Activated gamma-delta T cell treated with Interleukin-2 at 50 U/mL for 16 hours (primary cell): ENCODE measurements around the gene RNF138.
"Not testable (repeated sequence)": the region's sequence is repeated elsewhere in the genome, so short reads cannot be mapped to it uniquely, and the experiment has no call there.

Experiments
- DNase-seq: peaks from one replicate; pipeline ENCODE4 v3.0.0-alpha.2; 2020

Gene RNF138

DNA sequence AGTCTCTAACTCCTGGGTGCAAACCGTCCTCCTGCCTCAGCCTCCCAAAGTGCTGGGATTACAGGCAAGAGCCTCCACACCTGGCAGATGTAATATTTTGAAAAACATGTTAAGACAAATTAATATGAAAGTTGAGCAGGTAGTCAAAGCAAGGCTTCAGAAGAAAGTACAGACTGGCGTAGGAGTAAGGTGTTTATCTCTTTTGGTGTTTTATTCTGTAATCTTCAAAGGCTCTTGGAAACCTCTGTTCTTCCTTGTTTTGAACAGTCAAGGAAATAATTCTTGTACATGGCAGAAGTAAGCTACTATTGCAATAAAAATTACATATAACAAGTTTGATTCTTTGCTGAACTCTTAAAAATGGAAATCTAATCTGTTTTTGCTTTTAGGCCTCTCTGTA is 5.3 kb downstream of the RNF138 start:
- no peak for DNase-seq

DNA sequence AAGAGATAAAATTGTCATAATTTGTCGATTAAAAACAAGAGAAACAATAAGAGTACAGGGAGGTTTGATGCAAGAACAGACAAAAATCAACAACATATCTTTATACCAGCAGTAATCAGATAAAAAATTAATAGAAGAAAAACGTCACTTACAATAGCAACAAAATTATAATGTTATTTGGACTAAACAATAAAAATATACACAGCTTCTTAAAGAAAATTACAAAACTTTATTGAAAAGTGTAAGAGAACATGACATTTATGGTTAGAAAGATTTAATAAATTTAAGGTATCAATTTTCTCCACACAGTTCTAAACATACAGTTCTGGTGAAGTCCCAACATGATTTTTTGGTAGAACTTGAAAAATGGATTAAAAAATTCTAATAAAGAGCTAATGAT is 12.8 kb downstream of the RNF138 start:
- no peak for DNase-seq

GRCh38 chr18:32110005-32110404 is 18.3 kb downstream of the RNF138 start:
- no peak for DNase-seq

GRCh38 chr18:32111706-32112105 is 20.0 kb downstream of the RNF138 start:
- DNase-seq, result no peak

- DNase-seq, result no peak
Observed at GRCh38 chr18:32112826-32113225, 21.2 kb downstream of the RNF138 start.

GRCh38 chr18:32114293-32114942 is 22.7 kb downstream of the RNF138 start:
- DNase-seq, result no peak

DNA sequence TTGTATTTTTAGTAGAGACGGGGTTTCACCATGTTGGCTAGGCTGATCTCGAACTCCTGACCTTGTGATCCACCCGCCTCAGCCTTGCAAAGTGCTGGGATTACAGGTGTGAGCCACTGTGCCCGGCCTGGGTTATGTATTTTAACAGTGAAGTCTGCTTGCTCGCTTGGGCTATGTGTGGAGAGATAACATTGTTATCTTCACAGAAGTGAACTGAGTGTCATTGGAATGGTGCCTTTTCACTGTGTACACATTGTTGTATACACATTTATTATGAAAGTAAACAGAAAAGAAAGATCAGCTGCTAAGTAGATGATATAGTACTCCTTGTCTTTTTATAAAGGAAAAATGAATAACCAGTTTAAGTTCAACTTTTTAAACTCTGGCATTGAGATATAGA is 30.4 kb downstream of the RNF138 start:
- DNase-seq, result no peak

- DNase-seq, result no peak
Observed at GRCh38 chr18:32126538-32126937, 34.9 kb downstream of the RNF138 start.

- DNase-seq, result no peak
Observed at GRCh38 chr18:32135625-32136024, 44.0 kb downstream of the RNF138 start.

DNA sequence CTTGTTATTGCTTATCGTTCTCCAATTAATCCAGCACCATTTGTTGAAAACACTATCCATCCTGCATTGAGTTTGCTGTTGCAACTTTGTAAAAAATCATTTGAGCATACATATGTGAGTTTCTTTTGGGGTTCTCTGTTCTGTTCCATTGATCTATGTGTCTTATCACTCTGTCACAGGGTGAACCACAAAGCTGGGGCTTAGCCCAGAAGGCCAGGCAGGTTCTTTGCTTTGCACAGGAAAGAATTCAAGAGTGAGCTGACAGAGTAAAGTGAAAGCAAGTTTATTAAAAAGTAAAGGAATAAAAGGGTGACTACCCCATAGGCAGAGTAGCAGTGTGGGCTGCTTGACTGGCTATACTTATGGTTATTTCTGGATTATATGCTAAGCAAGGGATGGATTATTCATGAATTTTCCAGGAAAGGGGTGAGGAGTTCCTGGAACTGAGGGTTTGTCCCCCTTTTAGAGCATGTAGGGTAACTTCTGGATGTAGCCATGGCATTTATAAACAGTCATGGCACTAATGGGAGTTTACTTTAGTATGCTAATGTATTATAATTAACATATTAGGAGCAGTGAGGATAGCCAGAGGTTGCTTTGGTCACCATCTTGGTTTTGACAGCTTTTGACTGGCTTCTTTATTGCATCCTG is 46.8 kb downstream of the RNF138 start:
- DNase-seq, result no peak

DNA sequence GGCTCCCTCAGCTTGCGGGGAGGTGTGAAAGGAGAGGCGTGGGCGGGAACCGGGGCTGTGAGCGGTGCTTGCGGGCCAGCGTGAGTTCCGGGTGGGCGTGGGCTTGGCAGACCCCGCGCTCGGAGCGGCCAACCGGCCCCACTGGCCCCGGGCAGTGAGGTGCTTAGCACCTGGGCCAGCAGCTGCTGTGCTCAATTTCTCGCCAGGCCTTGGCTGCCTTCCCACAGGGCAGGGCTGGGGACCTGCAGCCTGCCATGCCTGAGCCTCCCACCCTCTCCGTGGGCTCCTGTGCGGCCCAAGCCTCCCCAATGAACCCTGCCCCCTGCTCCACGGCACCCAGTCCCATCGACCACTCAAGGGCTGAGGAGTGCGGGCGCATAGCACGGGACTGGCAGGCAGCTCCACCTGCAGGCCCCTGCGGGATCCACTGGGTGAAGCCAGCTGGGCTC is 48.2 kb downstream of the RNF138 start:
- DNase-seq, result no peak

- DNase-seq, result no peak
Observed at GRCh38 chr18:32148185-32148870, 56.7 kb downstream of the RNF138 start.

DNA sequence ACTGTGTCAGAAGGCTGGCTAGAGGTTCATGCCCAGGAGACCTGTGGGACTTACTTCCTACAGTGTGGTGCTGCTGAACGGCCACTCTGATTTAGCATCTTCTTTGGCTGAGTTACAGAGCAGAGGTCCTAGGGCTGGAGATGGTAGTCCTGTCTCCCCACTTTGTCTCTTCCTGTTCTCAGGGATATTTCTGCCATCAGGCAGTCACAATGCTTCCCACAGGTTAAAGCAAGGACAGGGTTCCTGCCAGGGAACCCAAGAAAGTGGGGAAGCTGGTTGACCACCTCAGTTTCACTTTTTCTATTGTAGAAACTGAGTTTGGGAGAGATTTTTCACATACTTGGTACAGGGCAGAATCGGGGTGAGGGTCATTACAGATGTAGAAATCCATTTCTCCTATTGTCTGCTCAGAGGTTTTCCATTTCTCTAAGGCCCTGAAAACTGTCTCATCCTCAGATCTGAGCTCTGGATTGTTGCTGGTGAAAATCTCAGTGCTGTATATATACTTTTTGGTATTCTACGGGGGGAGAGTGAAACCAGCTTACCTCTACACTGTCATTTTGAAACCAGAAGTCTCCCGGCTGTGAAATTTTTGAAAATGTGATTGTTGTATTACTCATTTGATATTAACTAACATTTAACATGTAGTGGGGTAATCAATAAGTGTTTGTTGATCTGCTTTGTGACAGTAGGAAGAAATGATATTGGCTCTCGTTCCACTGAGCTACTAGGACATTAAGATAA is 61.2 kb downstream of the RNF138 start:
- DNase-seq, result no peak

DNA sequence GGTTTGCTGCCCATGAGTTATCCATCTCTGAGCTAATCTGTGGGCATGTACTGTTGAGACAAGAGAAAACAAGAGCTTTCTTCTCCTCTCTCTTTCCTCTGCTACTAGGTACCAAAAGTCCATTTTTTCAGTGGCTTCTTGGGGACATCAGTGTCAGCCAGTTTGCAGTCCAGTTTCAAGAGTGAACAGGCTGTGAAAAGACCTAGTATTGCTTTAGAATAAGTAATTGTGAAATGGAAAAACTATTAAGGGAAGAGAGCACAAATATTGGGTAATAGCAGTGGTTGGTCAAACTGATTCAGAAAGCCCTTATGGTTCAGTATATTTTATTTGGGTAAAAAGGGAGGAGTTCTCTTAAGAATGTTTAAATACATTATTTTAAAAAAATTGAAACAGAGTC is 65.2 kb downstream of the RNF138 start:
- DNase-seq, result no peak

DNA sequence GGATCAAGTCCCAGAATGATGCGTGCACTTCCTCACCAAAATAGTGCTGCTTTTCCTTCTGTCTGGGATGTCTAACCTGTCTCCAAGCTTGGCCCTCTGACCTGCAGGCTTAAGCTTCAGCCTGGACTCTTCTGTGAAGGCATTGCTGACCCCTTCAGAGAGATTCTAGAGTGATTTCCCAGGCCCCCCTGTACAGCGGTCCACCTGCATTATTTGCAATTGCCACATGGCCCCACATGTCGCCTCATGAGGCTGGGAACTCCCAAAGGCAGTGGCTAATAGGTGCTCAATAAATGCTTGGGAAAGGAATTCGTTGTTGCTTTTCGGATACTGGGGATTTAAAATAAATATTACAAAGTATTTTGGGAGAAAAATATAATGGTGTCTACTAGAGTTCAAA is 65.9 kb downstream of the RNF138 start:
- DNase-seq, result no peak

- DNase-seq, result peak; percentile 67
Observed at GRCh38 chr18:32158108-32158624, 66.5 kb downstream of the RNF138 start.

DNA sequence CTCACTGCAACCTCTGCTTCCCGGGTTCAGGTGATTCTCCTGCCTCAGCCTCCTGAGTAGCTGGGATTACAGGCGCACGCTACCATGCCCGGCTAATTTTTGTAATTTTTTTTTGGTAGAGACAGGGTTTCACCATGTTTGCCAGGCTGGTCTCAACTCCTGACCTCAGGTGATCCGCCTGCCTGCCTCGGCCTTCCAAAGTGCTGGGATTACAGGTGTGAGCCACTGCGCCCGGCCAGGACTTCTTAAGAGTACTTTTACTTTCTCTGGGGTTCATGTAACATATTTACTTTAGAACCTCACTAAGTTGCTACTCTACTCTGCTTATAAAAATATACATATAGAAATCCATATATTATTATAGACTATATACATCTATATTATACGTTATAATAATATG is 67.0 kb downstream of the RNF138 start:
- not testable (repeated sequence) for DNase-seq

- DNase-seq, result no peak
Observed at GRCh38 chr18:32160547-32160946, 68.9 kb downstream of the RNF138 start.

- no peak for DNase-seq
Observed at GRCh38 chr18:32167980-32168730, 76.5 kb downstream of the RNF138 start.

GRCh38 chr18:32173654-32174053 is 82.0 kb downstream of the RNF138 start:
- DNase-seq, result no peak

DNA sequence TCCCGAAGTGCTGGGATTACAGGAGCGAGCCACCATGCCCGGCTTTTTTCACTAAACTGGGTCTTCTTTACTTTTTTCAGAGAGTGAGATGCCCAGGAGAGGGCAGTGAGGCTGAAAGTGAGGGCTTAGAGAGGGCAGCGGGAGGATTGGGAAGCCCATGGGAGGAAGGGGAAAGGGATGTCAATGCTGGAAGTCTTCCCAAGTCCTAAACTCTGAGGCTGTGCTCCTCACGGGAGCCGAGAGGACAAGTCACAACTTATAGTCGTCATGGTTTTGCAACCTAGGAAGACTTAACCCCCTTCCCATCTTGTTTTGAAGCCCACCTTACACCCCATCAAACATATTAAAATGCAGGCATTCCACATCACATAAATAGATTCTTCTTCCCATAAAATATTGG is 83.0 kb downstream of the RNF138 start:
- no peak for DNase-seq

- no peak for DNase-seq
Observed at GRCh38 chr18:32175265-32175664, 83.6 kb downstream of the RNF138 start.

DNA sequence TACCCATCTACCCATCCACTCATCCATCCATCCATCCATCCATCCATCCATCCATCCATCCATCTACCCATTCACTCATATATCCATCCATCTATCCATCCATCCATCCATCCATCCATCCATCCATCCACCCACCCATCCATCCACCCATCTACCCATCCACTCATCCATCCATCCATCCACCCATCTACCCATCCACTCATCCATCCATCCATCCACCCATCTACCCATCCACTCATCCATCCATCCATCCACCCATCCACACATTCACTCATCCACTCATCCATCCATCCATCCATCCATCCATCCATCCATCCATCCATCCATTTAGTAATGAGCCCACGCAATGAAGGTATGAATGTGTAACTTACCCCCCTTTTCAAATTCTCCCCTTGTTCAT is 85.1 kb downstream of the RNF138 start:
- DNase-seq, result not testable (repeated sequence)
